Thoracic aorta (tissue), 2 donors: ENCODE results near the gene NCOA6. TPM values are rescaled to one million over a fixed set of nuclear protein-coding genes. Genes with fewer than 3 reads are reported as not detected.

Experiments
- ATAC-seq: fragments of 150-250 bp; one replicate; pipeline ENCODE4 v1.8.0; 2017; ENCODE audit warnings: low read depth; ENCODE audit not compliant: insufficient number of reproducible peaks, low FRiP score
- DNase-seq: peaks from one replicate; pipeline ENCODE4 v3.0.0-alpha.2; 2020; ENCODE audit warnings: low spot score
- H3K27ac ChIP-seq, 2 donors: fragments of 200-600 bp; sonication (generic); 1 replicate in 1 of 2; 2 replicates in 1 of 2; pipeline ENCODE4 v1.5.1; 2016; ENCODE audit warnings: mild to moderate bottlenecking in 2 of 2, moderate library complexity in 2 of 2
- H3K27me3 ChIP-seq: fragments of 200-600 bp; sonication (generic); replicated peaks from 2 replicates; pipeline ENCODE4 v1.6.0; 2016; ENCODE audit warnings: mild to moderate bottlenecking; ENCODE audit not compliant: insufficient read depth
- H3K36me3 ChIP-seq: fragments of 200-600 bp; sonication (generic); one replicate; pipeline ENCODE4 v1.5.1; 2016
- H3K4me1 ChIP-seq, 2 donors: fragments of 200-600 bp; sonication (generic); 1 replicate in 1 of 2; 2 replicates in 1 of 2; pipeline versions ENCODE4 v1.5.1 to v1.6.0; 2016; ENCODE audit warnings: low read depth in 2 of 2, mild to moderate bottlenecking in 1 of 2; ENCODE audit not compliant: control insufficient read depth in 1 of 2
- H3K4me3 ChIP-seq: fragments of 200-600 bp; sonication (generic); 2 replicates; pipeline ENCODE4 v1.5.1; 2016; ENCODE audit warnings: mild to moderate bottlenecking
- H3K9me3 ChIP-seq: fragments of 200-600 bp; sonication (generic); 2 replicates; pipeline ENCODE4 v1.5.1; 2016
- total RNA-seq, 2 donors: library from RNA; depleted of rRNA; stranded (reverse); fragments of >200 nt; gene quantifications; one replicate each; pipeline versions ENCODE4 v1.1.0 to v1.2.3, GENCODE V29; 2016
- TF ChIP-seq, protein P1 (sequence below): fragments of 200-600 bp; sonication (generic); IDR thresholded peaks from one replicate; pipeline ENCODE4 v1.5.1; 2019; ENCODE audit warnings: antibody characterized with exemption

Gene NCOA6
- total RNA-seq, 2 donors from 2014 or later: 14.8 to 21.4 TPM

DNA sequence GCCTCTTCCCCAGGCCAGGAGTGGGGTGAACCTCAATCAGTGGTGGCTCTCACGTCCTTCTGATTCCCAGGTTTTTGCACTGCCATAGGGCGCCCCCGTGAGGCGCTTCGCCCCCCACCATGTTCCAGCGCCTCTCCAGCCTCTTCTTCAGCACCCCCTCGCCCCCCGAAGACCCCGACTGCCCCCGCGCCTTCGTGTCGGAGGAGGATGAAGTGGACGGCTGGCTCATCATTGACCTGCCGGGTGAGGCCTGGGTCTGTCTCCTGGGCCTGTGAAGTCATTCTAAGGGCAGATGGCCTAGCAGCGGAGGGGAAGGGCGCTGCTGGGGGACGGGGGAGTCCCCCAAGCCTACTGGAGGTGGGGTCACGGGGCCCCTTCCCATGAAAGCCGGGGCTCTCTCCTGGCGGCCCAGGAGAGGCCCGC, 116.8 kb downstream of the NCOA6 start:
- TF ChIP-seq, protein P1, sequence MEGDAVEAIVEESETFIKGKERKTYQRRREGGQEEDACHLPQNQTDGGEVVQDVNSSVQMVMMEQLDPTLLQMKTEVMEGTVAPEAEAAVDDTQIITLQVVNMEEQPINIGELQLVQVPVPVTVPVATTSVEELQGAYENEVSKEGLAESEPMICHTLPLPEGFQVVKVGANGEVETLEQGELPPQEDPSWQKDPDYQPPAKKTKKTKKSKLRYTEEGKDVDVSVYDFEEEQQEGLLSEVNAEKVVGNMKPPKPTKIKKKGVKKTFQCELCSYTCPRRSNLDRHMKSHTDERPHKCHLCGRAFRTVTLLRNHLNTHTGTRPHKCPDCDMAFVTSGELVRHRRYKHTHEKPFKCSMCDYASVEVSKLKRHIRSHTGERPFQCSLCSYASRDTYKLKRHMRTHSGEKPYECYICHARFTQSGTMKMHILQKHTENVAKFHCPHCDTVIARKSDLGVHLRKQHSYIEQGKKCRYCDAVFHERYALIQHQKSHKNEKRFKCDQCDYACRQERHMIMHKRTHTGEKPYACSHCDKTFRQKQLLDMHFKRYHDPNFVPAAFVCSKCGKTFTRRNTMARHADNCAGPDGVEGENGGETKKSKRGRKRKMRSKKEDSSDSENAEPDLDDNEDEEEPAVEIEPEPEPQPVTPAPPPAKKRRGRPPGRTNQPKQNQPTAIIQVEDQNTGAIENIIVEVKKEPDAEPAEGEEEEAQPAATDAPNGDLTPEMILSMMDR: no peak
- Histone ChIP-seq H3K4me1 (peaks cover 9 to 22% of the 10 kb centered on the region in 2 donors), H3K4me3 (peak overlapping the region; percentile 93), H3K36me3 (no peaks in the 10 kb centered on the region), H3K9me3 (no peaks in the 10 kb centered on the region), H3K27ac (peak overlapping the region; percentile 90 to 94), H3K27me3 (no peaks in the 10 kb centered on the region)
- ATAC-seq: no peak
- no peak for DNase-seq

DNA sequence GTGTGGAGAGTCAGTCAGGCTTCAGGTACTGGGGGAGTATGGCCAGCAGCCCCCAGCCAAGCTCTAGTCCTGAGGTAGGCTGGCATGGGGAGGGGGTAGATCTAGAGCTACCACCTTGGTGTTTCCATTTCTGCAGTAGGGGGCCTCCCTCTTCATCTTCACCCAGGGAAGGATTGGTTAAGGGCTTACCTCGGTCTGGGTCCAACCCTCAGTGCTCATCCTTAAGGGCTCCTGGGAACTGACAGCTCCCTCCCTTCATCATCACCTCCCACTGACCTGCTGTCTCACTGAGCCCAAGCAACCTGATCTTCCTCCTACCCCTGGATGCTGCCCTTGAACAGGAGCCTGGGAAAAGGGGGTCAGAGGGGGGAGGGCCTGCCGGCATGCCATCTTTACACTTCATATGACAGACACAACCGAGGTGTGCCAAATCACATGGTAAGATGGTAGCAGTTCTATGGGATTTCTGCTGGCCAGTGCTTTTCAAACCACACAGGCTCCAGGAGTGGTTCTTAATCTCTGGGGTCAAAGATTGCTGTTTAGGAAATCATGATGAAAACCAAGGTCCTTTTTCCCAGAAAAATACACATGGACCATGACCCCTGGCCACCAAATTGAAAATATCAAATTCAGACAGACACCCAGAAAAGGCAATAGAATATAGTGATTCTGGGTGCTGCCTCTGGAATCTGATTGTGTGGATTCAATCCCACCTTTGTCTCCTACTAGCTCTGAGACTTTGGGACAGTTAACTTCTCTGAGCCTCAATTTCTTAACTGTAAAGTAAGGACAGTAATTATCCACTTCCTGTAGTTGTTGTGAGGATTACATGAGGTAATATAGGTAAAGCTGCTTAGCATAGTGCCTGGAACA, 118.3 kb downstream of the NCOA6 start:
- H3K27me3 ChIP-seq: no peaks in the 10 kb centered on the region
- ATAC-seq (no peak), DNase-seq (no peak)
- TF ChIP-seq, protein P1: no peak
- H3K4me3 ChIP-seq: no peak overlapping the region
- no peaks in the 10 kb centered on the region for H3K9me3 ChIP-seq
- H3K36me3 ChIP-seq: no peaks in the 10 kb centered on the region
- no peak overlapping the region for H3K27ac ChIP-seq
- peaks cover 9 to 27% of the 10 kb centered on the region in 2 donors for H3K4me1 ChIP-seq

DNA sequence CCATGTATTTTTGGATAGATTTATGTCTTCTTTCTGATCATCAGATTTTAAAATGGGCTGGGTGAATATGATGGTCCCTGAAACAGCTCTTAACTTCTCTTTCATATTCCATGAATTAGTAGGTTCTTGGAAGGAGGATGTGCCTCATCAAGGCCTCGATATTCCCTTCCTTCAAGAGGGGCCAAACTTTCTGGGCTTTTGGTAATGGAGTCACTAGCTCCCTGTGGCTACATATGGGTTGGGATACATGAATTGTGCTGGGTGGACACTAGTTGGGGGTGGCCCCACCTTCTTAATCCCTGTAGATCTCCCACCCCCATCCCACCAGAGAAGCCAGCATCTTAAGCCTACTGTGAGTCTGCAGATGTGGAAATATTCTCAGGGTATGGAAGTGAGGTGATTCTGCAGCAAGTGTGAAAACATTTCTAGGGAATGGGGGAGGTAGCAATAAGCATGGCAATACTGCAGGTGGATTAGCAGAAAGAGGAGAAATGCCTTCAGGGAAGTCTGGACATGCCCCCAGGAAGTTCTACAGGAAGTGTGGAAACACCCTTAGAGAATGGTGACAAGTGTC, 119.1 kb downstream of the NCOA6 start:
- Histone ChIP-seq H3K36me3 (no peaks in the 10 kb centered on the region), H3K9me3 (no peaks in the 10 kb centered on the region), H3K27ac (peak overlapping the region in 1 of 2 donors; percentile 99), H3K4me1 (peaks cover 9 to 27% of the 10 kb centered on the region in 2 donors), H3K27me3 (no peaks in the 10 kb centered on the region), H3K4me3 (no peak overlapping the region)
- ATAC-seq: no peak
- no peak for DNase-seq
- TF ChIP-seq, protein P1: no peak

DNA sequence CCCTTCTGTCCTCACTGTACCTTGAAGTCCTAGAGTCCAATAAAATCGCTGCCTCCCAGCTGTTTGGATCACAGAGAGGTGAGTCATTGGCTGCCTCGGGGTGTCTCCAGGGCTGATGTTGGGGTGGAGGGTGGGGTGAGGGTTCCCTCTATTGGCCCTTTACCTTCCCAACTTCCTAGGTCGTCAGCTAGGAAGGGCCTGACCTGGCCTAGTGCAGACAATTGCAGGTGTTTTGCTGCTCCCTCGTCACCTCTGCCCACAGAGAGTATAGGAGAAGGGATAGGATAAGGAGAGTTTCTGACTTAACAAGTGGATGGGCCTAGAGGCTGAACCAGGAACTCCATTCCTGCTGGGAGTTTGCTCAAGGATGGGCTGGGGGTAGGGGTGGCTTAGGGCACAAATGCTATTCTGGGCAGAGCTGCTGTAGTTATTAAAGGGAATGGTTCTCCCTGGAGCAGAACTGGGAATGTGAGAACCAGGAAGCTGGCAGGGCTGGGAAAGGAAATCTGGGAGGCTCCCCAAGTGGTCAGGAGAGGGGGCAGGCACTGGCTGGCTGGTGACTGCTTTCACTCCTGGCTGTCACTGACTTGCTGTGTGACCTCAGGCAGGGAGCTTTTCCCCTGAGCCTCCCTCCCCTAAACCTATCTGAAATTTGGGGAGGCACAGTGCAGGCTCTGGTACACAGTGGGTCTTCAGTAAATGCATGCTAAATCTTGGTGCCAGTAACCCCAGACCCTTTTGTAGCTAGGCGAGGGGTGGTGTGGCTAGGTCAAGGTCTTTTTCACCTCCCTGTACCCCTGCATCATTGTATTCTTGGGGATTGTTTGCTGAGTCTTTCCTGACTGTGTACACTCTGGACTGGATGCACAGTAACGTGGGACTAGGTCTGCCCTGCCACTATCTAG, 119.8 kb downstream of the NCOA6 start:
- Histone ChIP-seq H3K27ac (peak overlapping the region; percentile 99), H3K27me3 (no peaks in the 10 kb centered on the region), H3K9me3 (no peaks in the 10 kb centered on the region), H3K4me1 (peaks cover 9 to 24% of the 10 kb centered on the region in 2 donors), H3K36me3 (no peaks in the 10 kb centered on the region), H3K4me3 (peak overlapping the region; percentile 92)
- no peak for ATAC-seq
- DNase-seq: no peak
- TF ChIP-seq, protein P1: peak; percentile 25
